Activated CD8-positive, alpha-beta memory T cell treated with anti-CD3 and anti-CD28 coated beads for 4 hours (primary cell): ENCODE data around the gene MTA1.
A peak's percentile ranks its signal among the peaks of the same experiment; 100 is the strongest.

ENCODE experiments used
- DNase-seq, 2 donors: peaks; one replicate each; pipeline ENCODE4 v3.0.0-alpha.2; 2020; ENCODE audit warnings: low read depth in 2 of 2

MTA1 gene

DNA sequence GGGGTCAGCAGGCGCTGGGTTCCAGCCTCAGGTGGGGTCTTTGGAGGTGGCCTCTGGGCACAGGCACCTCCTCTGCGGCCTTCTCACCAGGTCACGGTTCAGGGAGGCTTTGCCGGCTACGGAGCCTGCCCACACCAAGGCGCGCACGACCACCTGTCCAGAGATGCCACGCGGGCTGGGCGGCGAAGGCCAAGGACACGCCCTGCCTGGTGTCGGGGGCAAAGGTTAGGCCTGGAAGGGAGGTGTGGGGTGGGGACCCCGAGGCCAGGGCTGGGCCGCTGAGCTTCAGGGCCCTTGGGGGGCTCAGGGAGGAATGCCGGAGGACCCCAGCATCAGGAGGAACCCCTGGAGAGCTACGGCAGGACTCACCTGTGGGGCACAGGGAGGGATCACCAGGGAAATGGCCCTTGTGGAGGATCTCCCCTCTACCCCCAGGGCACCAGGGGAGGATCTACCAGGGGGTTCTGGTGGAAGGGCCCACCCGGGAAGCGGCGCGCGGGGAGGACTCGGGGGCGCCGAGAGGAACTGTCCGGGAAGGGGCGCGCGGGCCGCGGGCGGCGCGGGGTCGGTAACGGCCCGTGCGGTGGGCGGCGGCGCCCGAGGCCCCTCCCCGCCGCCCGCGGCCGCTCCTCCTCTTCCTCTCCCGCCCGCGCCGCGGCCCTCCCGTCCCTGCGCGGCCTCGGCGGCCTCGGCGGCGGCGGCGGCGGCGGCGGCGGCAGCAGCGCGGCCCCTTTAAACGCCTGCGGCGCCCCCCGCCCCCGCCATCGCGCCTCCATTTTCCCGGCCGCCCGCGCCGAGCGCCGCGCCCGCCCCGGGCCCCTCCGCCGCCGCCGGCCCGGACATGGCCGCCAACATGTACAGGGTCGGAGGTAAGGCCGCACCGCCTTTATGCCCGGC lies at the start of gene MTA1:
MTA1 (plus strand) TSS at position 633 of the 897 bp plus-strand sequence; CDS start at position 842, 209 bp downstream.
- no peak for DNase-seq

DNA sequence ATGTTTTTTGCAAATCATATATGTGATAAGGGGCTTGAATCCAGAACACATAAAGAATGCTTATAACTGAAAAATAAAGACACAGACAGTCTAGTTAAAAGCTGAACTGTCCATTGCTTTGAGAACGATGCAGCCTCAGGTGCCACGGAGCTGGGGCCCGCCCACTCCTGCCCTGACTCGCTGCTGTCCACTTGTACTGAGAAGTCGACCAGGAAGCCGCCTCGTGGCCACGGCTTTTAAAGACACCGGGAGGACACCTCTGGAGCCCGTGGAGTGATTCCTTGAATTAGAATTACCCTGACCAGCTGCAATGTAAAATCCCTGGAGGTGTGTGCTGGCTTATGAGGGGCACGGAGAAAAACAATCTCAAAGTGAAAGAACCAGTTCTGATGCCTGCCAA lies 45.2 kb upstream of the MTA1 start:
- DNase-seq: no peak

DNA sequence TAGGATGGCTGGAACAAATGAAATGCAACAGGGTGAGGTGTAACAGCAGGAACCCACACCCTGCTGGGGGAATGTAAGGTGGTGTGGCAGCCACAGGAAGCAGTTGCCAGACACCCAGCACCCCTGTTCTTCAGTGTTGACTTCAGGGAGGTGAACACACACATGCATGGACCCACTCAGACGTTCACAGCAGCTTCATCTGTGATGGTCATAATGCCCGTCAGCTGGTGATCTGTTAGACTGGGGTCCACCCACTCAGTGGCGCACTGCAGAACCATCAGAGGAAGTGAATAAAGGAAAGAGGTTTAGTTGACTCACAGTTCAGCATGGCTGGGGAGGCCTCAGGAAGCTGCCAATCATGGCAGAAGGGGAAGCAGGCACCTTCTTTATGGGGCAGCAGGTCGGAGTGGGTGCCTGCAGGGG lies 44.0 kb upstream of the MTA1 start:
- peak in 1 of 2 donors; percentile 17 for DNase-seq

DNA sequence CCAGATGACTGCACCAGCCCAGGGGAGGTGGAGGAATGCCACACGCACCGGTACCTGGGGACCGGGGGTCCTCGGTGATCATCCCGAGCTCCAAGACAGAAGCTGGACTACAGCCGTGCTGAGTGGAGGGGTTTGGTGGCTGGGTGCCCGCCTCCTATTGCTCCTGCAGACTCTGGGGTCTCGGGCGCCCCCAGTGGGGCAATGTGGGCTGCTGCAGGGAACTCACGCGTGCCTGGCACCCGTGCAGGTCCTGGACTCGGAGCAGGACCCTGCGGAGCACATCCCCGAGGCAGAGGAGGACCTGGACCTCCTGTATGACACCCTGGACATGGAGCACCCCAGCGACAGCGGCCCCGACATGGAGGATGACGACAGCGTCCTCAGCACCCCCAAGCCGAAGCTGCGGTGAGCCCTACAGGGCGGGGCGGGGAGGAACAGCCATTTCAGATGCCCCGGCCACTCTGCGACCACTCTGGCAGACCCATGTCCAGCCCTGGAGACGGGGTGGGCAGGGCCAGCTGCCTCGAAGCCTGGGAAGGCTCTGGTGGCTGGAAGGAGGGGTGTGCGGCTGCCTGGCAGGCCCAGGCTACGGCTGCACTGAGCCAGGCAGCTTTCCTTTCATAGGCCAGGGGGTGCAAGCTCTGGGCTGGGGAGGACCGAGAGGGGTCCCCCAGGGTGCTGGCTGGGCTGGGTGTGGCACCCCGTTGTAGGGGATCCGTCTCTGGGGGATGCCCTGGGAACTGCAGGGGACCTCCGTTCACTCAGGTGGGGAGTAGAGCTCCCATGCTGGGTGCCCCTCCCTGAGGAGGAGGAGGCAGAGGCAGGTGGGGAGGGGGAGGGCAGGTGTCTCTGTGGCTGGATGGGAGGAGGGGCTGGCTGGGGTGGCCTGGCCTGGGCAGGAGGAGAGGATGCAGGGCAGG lies 42.8 kb upstream of the MTA1 start:
- no peak for DNase-seq

DNA sequence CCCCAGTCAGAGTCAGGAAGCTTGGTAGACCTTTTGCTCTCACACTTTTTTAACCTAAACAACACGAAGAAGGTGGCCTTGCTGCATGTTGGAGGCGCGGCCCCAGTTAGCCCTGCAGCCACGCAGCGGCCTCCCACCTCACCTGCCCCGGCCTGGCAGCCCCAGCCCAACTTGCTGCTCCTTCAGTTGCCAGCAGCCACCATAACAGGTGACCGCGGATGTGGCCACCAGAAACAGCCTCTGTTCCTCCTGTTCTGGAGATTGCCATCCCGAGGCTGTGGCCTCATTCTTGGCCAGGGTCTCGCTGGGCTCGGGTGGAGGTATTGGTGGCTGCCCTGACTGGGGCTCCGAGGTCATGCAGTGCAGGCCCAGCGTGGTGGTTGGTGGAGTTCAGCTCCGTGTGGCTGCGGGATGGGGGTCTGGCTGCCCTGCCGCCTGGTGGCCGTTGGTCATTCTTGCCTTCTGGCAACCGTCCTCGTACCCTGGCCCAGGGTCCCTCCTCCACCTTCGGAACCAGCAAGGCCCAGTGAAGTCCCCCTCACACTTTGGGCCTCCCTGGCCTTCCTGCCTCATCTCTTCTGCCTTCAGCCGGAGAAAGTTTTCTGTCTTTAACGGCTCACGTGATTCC lies 42.0 kb upstream of the MTA1 start:
- no peak for DNase-seq

DNA sequence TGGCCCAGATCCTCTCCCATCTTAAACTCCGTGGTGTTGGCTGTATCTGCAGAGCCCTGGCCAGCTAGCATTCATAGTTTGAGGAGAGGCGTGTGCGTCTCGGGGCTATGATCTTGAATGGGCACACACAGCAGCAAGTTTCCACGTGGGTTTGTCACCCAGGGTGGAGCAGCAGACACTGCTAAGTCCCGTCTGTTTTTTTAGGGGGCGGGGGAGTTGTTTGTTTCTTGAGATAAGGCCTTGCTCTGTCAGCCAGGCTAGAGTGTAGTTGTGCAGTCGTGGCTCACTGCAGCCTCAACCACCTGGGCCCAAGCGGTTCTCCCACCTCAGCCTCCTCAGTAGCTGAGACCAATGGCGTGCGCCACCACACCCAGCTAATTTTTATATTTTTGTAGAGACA lies 41.4 kb upstream of the MTA1 start:
- DNase-seq: no peak

DNA sequence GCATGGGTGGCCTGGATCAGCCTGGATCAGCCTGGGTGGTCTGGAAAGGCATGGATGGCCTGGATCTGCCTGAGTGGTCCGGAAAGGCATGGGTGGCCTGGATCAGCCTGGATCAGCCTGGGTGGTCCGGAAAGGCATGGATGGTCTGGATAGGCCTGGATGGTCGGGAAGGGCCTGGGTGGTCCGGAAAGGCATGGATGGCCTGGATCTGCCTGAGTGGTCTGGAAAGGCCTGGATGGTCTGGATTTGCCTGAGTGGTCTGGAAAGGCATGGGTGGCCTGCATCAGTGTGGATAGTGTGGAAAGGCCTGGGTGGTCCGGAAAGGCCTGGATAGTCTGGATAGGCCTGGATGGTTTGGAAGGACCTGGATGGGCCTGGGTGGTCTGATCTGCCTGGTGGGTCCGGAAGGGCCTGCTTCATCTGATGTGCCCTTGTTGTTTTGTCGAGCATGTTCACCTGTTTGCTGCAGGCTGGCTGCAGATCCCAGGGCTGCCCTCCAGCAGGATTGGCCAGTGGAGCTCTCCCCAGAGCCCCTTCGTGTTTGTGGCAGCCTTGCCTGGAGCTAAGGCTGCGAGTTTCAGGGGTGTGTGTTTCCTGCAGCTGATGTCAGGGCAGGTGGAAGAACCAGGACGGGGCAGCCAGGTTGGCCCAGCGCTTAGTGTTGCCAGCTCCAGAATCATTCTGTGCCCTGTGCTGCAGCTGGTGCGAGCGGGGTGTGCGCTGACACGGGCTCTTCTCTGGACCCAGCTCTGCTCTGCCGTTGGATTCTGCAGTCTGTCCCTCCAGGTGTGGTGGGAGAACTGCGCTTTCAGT lies 40.5 kb upstream of the MTA1 start:
- DNase-seq: no peak

DNA sequence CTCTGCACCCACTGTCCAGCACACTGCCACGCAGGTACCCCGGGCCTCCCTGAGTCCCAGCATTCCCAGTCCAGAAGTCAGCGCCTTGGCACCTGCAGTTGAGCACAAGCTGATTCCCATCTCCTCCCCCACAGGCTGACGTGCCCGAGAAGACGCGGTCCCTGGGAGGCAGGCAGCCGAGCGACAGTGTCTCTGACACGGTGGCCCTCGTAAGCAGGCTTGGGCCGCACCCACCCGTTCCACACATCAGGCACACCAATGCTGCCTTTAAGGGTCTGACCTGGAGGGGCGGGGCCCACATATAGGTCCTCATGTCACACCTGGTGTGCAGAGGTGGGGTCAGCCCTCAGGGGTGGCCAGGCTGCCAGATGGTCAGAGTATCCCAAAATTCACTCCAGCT lies 39.7 kb upstream of the MTA1 start:
- no peak for DNase-seq

DNA sequence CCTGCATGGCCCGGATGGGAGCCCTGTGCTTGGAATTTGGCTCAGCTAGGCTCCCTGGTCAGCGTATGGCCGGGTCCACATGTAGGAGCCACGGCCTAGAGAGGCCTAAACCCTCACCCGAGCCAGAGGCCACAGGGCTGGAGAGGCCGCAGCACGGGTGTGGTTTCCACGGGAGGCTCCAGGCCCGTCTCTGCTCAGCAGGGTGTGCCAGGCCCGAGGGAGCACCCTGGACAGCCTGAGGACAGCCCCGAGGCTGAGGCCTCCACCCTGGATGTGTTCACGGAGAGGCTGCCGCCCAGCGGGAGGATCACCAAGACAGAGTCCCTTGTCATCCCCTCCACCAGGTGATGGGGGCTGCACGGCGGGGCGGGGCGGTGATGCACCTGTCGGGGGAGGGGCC lies 38.9 kb upstream of the MTA1 start:
- no peak for DNase-seq

DNA sequence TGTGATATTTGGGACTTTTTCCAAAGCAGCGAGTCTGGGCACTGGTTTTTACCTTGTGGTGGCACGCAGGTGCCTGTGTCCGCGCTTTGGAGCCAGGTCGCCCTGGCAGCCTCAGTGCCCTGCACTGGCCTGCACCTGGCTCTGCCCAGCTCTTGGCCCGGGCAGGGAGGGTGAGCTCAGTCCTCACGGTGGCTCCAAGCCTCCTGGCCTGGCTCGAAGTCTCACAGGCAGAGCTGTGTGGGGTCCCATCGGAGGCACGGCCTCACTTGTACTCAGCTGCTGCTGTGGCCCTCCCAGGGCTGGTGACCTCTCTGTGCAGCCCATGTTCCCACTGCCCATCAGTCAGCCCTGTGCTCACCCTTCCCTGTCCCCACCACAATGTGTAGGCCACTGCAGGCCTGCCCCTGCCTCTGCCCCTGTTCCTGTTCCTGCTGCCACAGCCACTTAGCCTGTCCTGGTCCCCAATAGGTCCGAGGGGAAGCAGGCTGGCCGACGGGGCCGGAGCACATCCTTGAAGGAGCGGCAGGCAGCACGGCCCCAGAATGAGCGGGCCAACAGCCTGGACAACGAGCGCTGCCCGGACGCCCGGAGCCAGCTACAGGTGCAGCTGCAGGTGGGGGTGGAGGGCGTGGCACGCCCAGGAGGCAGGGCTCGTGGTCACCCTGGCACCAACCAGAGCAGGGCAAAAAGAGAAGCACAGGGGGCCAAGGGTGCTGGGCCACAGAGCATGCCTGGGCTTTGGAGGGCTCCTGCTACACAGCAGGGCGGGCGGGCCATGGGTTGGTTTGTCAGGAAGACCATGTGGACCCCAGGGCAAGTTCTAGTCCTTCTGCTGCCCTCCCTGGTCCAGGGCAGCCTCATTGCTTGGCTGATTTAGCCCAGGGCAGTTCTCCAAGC lies 37.9 kb upstream of the MTA1 start:
- no peak for DNase-seq

DNA sequence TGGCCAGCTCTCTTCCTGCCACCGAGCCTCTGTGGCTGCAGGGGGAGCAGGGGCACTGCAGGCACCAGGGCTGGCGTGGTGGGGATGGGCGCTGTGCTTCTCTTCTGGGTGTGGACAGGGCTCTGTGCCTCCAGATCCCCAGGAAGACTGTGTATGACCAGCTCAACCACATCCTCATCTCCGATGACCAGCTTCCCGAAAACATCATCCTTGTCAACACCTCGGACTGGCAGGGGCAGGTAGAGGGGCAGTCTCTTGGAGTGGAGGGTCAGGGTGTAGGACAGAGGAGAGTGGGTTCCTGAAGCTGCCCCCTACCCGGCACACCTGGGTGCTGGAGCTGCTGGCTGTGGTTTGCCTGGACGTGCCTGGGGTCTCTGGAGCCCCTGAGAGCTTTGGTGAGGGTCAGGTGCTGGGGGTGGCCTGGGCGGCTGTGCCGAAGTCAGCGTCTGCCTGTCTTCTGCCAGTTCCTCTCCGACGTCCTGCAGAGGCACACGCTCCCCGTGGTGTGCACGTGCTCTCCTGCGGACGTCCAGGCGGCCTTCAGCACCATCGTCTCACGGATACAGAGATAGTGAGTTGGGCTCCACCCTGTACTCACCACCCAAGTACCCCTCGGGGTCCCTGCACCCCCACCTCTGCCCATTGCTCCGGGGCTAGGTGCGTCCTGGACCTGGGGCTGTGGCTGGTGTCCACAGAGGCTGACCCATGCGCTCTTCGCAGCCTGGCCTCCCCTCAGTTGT lies 37.1 kb upstream of the MTA1 start:
- no peak for DNase-seq

DNA sequence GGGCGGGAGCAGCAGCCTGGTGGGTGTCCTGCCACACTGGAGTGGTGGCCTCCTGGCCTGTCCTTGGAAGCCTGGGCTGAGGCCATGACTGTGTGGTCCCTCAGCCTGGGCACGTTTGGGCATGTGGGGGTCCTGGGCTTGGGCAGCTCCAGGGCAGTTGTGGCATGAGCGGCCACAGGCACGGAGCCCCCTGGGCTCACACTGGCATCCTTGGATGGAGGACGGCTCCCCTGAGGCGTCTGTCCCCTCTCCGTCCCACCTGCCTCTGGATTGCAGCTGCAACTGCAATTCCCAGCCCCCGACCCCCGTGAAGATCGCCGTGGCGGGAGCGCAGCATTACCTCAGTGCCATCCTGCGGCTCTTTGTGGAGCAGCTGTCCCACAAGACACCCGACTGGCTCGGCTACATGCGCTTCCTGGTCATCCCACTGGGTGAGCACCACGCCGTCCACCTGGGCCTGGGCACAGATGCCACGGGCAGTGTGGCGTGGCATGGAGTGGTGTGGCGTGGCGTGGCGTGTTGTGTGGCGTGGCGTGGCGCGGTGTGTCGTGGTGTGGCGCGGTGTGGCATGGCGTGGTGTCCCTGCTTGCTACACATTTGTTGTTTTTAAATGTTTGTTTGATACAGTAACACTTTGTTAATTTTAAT lies 36.4 kb upstream of the MTA1 start:
- no peak for DNase-seq

DNA sequence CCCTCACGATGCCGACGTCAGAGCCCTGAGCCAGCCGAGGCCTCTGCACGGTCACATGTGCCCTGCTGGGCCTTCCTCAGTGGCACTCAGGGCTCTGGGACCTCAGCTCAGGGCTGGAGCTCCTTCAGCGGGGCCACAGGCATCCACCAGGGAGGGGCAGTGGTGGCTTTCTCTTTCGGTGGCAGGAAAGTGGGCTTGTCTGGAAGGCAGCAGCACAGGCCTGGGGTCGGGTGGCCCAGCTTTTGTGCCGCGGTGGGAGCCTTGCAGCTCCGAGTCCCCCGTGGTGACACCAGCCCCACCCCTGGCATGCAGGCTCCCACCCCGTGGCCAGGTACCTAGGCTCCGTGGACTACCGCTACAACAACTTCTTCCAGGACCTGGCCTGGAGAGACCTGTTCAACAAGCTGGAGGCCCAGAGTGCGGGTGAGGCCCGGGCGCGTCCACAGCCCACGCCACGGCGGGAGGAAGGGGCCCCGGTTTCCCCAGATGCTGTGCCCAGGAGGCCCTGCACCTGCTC lies 35.5 kb upstream of the MTA1 start:
- DNase-seq: no peak

DNA sequence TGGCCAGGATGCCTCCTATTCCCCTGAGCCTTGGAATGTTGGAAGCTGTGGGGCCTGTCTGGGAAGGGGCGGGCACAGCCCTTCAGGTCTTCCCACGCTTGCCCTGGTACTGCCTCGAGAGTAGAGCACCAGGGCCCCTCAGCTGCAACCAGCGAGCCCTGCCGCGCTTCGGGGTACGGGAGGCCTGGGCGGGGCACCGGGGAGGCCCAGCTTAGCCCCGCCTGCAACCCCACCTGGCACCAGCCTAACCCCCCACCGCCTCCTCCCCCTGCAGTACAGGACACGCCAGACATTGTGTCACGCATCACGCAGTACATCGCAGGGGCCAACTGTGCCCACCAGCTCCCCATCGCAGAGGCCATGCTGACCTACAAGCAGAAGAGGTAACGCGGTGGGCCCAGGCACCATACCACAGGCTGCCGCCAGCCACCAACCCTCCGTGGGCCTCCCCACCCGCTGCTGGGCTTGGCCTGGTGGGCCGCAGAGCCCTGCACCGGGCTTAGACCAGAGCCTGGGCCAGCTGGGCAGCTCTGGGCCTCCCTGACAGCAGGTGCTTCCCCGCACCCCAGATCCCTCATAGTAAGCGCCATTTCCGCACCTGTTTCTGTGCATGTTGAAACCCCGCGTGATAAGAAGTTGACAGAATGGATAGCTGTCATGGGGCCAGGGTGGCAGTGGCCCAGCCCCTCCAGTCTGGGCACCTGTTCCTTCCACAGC lies 34.9 kb upstream of the MTA1 start:
- no peak for DNase-seq

DNA sequence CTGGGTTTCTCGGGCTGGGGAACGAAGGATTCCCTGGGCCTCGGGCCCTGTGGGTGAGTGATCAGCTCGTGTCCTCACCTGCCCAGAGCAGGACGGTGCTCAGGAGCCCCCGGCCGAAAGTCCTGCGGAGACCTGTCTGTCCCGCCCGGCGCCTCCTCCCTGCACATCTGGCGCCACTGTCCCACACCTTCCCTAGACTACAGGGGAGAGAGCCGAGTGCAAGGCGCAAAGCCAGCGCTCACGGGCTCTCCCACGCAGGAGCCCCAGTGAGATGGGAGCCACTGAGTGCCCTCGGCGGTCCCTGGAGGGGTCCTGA lies 34.3 kb upstream of the MTA1 start:
- DNase-seq: no peak

DNA sequence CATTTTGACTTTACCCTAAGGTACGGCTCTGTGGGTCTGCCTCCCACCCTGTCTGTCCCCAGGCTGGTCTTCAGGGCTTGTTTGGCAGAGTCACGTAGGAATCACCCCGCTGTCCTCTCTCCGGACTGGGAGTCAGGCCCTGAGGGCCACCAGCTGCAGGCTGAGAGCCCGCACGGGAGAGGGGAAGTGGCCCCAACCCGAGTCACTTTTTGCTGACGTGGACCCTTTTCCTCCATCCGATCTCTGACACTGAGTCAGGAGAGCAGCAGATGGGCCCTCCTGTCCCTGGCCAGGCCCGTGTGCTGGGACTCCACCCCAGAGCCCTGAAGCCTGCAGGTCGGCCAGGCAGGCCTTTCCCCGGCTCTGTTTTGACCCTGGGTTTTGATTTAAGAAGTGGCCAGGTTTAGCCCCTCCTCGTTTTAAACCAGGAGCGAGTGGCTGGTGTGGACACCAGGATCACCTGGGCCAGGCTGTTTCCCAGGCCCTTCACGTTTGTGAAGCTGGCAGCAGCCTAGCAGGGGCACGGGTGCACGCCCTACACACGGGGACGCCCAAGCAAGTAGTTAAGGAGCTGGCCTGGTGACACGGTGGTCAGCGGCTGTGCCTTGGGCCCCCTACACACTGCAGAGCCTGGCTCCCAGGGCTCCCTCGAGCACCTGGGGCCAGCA lies 33.8 kb upstream of the MTA1 start:
- DNase-seq: no peak

DNA sequence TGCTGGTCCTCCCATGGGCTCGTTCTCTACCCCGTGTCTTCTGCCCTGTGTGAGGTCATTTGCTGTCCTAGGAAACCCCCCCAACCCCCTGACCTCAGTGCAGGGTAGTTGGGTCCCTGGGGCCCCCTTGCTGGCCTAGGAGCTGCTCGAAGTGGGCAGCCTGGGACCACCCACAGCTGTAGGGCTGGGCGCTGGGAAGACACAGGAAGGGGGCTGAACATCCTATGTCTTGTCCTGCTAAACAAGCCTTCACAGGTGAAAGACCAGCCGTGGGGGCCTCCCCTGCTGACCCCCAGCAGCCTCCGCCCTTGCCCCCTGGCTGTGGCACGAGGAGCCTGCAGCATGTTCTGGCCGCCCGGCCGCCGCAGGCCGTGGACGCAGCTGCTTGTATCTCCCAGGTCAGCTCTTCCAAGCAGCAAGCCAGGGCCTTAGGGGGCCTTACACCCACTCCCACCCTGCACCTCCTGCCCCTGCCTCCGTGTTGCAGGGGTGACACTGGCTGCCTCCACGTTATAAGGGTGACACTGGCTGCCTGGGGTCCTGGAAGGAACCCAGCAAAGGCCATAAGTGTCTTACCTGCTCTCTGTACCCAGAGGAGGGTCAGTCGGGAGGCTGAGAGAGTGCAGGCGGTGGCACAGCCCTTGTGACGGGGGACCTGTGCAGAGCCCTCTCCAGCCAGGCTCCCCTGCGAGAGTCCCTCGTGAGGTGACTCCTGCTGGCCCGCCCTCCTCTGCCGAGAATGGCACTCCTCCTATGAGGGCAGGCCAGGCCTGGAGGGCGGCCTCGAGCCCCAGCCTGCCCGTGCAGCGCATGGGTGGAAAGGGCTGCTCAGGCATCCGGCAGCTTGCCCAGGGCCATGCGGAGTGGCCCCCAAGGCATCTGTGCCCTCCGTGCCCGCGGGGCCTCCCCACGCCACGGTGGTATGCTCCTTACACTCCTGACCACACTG lies 32.8 kb upstream of the MTA1 start:
- DNase-seq: no peak
